HepG2 (cell line): Measurements from ENCODE around the gene KIF20A. TPM values are rescaled to one million over a fixed set of nuclear protein-coding genes. Genes with fewer than 3 reads are reported as not detected.

Experiments
- ATAC-seq: fragments of 200-7000 bp; cut with Tn5 transposase; 3 replicates; pipeline ENCODE4 v1.9.1; 2020; ENCODE audit warnings: mild to moderate bottlenecking, moderate library complexity
- BruUV-seq: library from RNA; stranded (reverse); fragments of 400-500 nt; replicated peaks from 2 replicates; lab custom pipeline; 2021; lab: Mats Ljungman, UMichigan
- CTCF ChIA-PET: fragments of 300-600 bp; formaldehyde crosslinking; extraction: SDS; loops from one replicate; lab custom pipeline; 2021; ENCODE audit warnings: low total read pairs, inconsistent platforms, low intra/inter-chr PET ratio; lab: Yijun Ruan, JAX
- POLR2A ChIA-PET: fragments of 350-600 bp; sonication (Branson Sonifier 250); formaldehyde crosslinking; loops from one replicate; lab custom pipeline; 2020; ENCODE audit warnings: antibody characterized with exemption, inconsistent platforms; lab: Yijun Ruan, JAX
- DNase-seq: peaks from one replicate; pipeline ENCODE4 v3.0.0-alpha.2; 2015; ENCODE audit warnings: low spot score
- FAIRE-seq: peaks from 3 replicates; lab custom pipeline; 2011; peaks lifted over from hg19 to GRCh38; lab: Jason Lieb, UNC
- H2AFZ ChIP-seq: one replicate; pipeline ENCODE4 v1.6.1; 2011; ENCODE audit warnings: low read length, inconsistent platforms
- H3K27ac ChIP-seq: fragments of 300-600 bp; 3 replicates; pipeline ENCODE4 v1.8.0; 2011; ENCODE audit warnings: mixed run types, mild to moderate bottlenecking, mixed read lengths, low read length, inconsistent platforms; ENCODE audit not compliant: insufficient read depth; ENCODE audit errors: extremely low read length
- H3K27me3 ChIP-seq, 2 experiments: fragments of 200-600 bp in 1 of 2; 2 replicates in 1 of 2; 3 replicates in 1 of 2; pipeline versions ENCODE4 v1.6.0 to v1.8.0; 2011; ENCODE audit warnings: low read length in 2 of 2, mild to moderate bottlenecking in 2 of 2, moderate library complexity in 2 of 2, inconsistent platforms in 1 of 2; ENCODE audit not compliant: insufficient read depth in 2 of 2, control insufficient read depth in 1 of 2
- H3K36me3 ChIP-seq, 2 experiments: fragments of 200-600 bp in 1 of 2; replicated peaks in 1 of 2; 2 replicates in 1 of 2; 3 replicates in 1 of 2; pipeline versions ENCODE4 v1.5.1 to v1.8.0; 2011; ENCODE audit warnings: low read length in 2 of 2, inconsistent platforms in 1 of 2; ENCODE audit not compliant: insufficient read depth in 2 of 2, control insufficient read depth in 1 of 2
- H3K4me1 ChIP-seq: 2 replicates; pipeline ENCODE4 v1.5.1; 2012; ENCODE audit warnings: low read length, inconsistent platforms; ENCODE audit not compliant: insufficient read depth
- H3K4me2 ChIP-seq: 2 replicates; pipeline ENCODE4 v1.6.0; 2011; ENCODE audit warnings: low read depth, low read length, inconsistent platforms
- H3K4me3 ChIP-seq, 3 experiments: fragments of 200-600 bp in 1 of 3; sonication (generic), shearing (Covaris generic) in 1 of 3; replicated peaks in 1 of 3; 2 replicates each; pipeline ENCODE4 v1.5.1; 2011 to 2016; ENCODE audit warnings: low read length in 3 of 3, inconsistent platforms in 2 of 3, low read depth in 2 of 3, mild to moderate bottlenecking in 2 of 3, control low read depth in 1 of 3, mixed read lengths in 1 of 3; ENCODE audit not compliant: insufficient read depth in 1 of 3
- H3K79me2 ChIP-seq: one replicate; pipeline ENCODE4 v1.6.1; 2011; ENCODE audit warnings: low read length, inconsistent platforms; ENCODE audit not compliant: insufficient read depth
- H3K9ac ChIP-seq: 2 replicates; pipeline ENCODE4 v1.6.0; 2011; ENCODE audit warnings: mild to moderate bottlenecking, low read depth, low read length, inconsistent platforms; ENCODE audit not compliant: insufficient read depth
- H3K9me3 ChIP-seq: 2 replicates; pipeline ENCODE4 v1.5.1; 2012; ENCODE audit warnings: mild to moderate bottlenecking, low read length
- H4K20me1 ChIP-seq: 2 replicates; pipeline ENCODE4 v1.6.0; 2011; ENCODE audit warnings: inconsistent platforms, mild to moderate bottlenecking, low read length, moderate library complexity; ENCODE audit not compliant: insufficient read depth
- ARHGAP35 ChIP-seq: sonication (generic); formaldehyde crosslinking; IDR thresholded peaks from 2 replicates; pipeline ENCODE4 v1.9.0; 2022; ENCODE audit warnings: mild to moderate bottlenecking, inconsistent platforms, moderate library complexity, missing genetic modification reagents, borderline replicate concordance
- ARID3A ChIP-seq: IDR thresholded peaks from 2 replicates; pipeline ENCODE4 v1.6.1; 2012; ENCODE audit warnings: low read depth, low read length, improper control_type of control experiment
- CEBPG ChIP-seq: IDR thresholded peaks from 2 replicates; pipeline ENCODE4 v1.6.1; 2016
- CENPX ChIP-seq: sonication (generic); formaldehyde crosslinking; IDR thresholded peaks from 2 replicates; pipeline ENCODE4 v1.9.0; 2021; ENCODE audit warnings: mild to moderate bottlenecking, missing genetic modification reagents, moderate library complexity
- DMAP1 ChIP-seq: IDR thresholded peaks from 2 replicates; pipeline ENCODE4 v1.6.1; 2016
- FOSL2 ChIP-seq: sonication (generic); formaldehyde crosslinking; IDR thresholded peaks from 2 replicates; pipeline ENCODE4 v1.4.0; 2020; ENCODE audit warnings: missing genetic modification reagents
- KAT2B ChIP-seq: fragments of 150-350 bp; IDR thresholded peaks from 2 replicates; pipeline ENCODE4 v1.6.1; 2014; ENCODE audit warnings: low read depth, low read length, borderline replicate concordance
- MAFG ChIP-seq: sonication (generic); formaldehyde crosslinking; IDR thresholded peaks from 2 replicates; pipeline ENCODE4 v1.5.1; 2020; ENCODE audit warnings: mild to moderate bottlenecking, missing genetic modification reagents
- TEAD2 ChIP-seq: sonication (generic); formaldehyde crosslinking; IDR thresholded peaks from 2 replicates; pipeline ENCODE4 v1.9.0; 2021; ENCODE audit warnings: missing genetic modification reagents
- YY1 ChIP-seq: IDR thresholded peaks from 2 replicates; pipeline ENCODE4 v1.6.1; 2011; ENCODE audit warnings: low read length, low read depth, moderate library complexity, mild to moderate bottlenecking; ENCODE audit not compliant: insufficient read depth, insufficient replicate concordance
- ZBTB42 ChIP-seq: sonication (generic); formaldehyde crosslinking; IDR thresholded peaks from 2 replicates; pipeline ENCODE4 v1.5.0; 2020; ENCODE audit warnings: mild to moderate bottlenecking, missing genetic modification reagents
- ZNF17 ChIP-seq: sonication (generic); formaldehyde crosslinking; IDR thresholded peaks from 2 replicates; pipeline ENCODE4 v1.5.0; 2020; ENCODE audit warnings: mild to moderate bottlenecking, missing genetic modification reagents
- ZNF484 ChIP-seq: sonication (generic); formaldehyde crosslinking; IDR thresholded peaks from 2 replicates; pipeline ENCODE4 v1.5.1; 2020; ENCODE audit warnings: mild to moderate bottlenecking, low read depth, missing genetic modification reagents, borderline replicate concordance
- ZNF629 ChIP-seq: sonication (generic); formaldehyde crosslinking; conservative IDR thresholded peaks from 2 replicates; pipeline ENCODE4 v1.5.0; 2020; ENCODE audit warnings: missing genetic modification reagents
- WGBS: methylation state at CpG from one replicate; pipeline ENCODE4 v1.1.6; 2017; ENCODE audit warnings: low lambda C conversion rate; 5-methylcytosine and 5-hydroxymethylcytosine counted together
- in situ Hi-C: cut with HindIII; loops from 2 replicates; pipeline ENCODE4 v1.10.0; 2017; ENCODE audit warnings: low pct_unique_long_range_greater_than_20kb; ENCODE audit not compliant: extremely low pct_ligation_motif_present
- intact Hi-C: fragments of 100-400 bp; cut with micrococcal nuclease; formaldehyde crosslinking; loops from one replicate; pipeline ENCODE4 v1.10.0; 2022; ENCODE audit not compliant: unreplicated experiment
- polyA plus RNA-seq, 8 experiments: library from polyadenylated mRNA; depleted of rRNA in 3 of 8; stranded (reverse) in 7 of 8; unstranded in 1 of 8; fragments of >200 nt; fragmentation: Illumina TruSeq in 4 of 8; extraction: Trizol in 4 of 8; gene quantifications; 2 replicates each; pipeline versions ENCODE4 v1.2.1 to v1.2.3, GENCODE V29; 2011 to 2016; ENCODE audit warnings: low read depth in 4 of 8, missing spikeins in 1 of 8, mixed read lengths in 1 of 8; ENCODE audit not compliant: insufficient read depth in 1 of 8
- total RNA-seq, 5 experiments: library from RNA; depleted of rRNA; stranded (reverse); fragments of >200 nt; fragmentation: Illumina TruSeq; extraction: Trizol; gene quantifications; 2 replicates each; pipeline ENCODE4 v1.2.3, GENCODE V29; 2016; ENCODE audit warnings: low read depth in 1 of 5

KIF20A gene
- total and polyA plus RNA-seq, 2 of the 13 experiments (the other 11 are each of a cell fraction or from before 2014, with no cell fraction given), result 17.1 to 66.8 TPM

GRCh38 chr5:138180183-138180782, 1.4 kb downstream of the KIF20A start (continued):
- TF ChIP-seq ARID3A, result peak; percentile 83
- TF ChIP-seq CEBPG (CRISPR knock-in tag), result peak; percentile 63

DNA sequence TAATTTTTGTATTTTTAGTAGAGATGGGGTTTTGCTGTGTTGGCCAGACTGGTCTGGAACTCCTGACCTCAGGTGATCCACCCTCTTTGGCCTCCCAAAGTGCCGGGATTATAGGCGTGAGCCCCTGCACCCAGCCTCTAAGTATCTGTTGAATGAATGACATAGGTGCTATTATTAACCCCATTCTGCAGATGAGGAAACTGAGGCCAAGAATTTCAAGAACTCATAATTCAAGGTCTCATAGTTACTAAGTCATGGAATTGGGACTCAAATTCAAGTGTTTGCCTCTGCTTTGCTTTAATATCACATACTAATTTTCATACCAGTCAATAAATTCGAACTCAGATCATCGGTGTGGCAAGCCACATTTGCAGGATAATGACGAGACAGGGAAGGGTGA, 1.9 kb downstream of the KIF20A start:
- ChIA-PET POLR2A (no interaction called here), CTCF (interaction anchor here (1.0 to 2.1 kb wide), 2 partner anchors 102 to 104 kb away, joined by 3 to 18 read pairs; no protein-coding TSS in a partner anchor)
- ATAC-seq (no peak), FAIRE-seq (no peak), DNase-seq (no peak)
- Histone ChIP-seq H3K4me3 (no peak overlapping the region), H3K79me2 (peaks cover 37% of the 10 kb centered on the region), H3K27me3 (no peaks in the 10 kb centered on the region; a peak in 1 of 5 replicates), H3K36me3 (peaks cover 19 to 53% of the 10 kb centered on the region in 2 experiments), H4K20me1 (no peaks in the 10 kb centered on the region), H3K4me1 (peaks cover 35% of the 10 kb centered on the region), H3K9me3 (no peaks in the 10 kb centered on the region), H3K9ac (no peak overlapping the region), H3K27ac (no peak overlapping the region), H2AFZ (no peak overlapping the region), H3K4me2 (no peak overlapping the region)
- no TSS peak for BruUV-seq
- in situ Hi-C loops (loop anchor here (25.0 kb wide), 1 partner anchor 231 kb away; no protein-coding TSS in a partner anchor), intact Hi-C loops (no loop called here)
- TF ChIP-seq DMAP1 (CRISPR knock-in tag) (no peak), ZNF629 (peak; percentile 85)
- 98% methylated on average over 5 of the region's 5 CpGs for WGBS

DNA sequence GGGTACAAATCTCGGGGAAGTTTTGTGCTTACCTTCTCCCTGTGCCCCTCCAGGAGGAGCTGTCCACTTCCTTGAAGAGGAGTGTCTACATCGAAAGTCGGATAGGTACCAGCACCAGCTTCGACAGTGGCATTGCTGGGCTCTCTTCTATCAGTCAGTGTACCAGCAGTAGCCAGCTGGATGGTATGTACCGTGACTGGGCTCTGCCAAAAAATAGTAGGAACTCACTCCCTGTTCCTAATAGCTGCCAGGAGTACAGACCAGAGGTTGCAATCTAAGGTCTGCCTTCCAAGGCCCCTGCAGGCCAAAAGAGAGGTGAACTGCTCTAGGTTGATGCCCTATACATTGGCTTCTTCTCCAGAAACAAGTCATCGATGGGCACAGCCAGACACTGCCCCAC, 3.9 kb downstream of the KIF20A start:
- WGBS, result 94% methylated on average over 6 of the region's 6 CpGs
- intact Hi-C loops, result no loop called here
- no peaks in the 10 kb centered on the region for H3K9me3 ChIP-seq
- POLR2A ChIA-PET, result interaction anchor here (1.2 kb wide), 1 partner anchor 31 kb away, joined by 3 read pairs; the partner anchor contains the start of gene CDC23
- no peak overlapping the region for H3K9ac ChIP-seq
- H2AFZ ChIP-seq, result no peak overlapping the region
- H3K36me3 ChIP-seq, result peaks cover 21 to 66% of the 10 kb centered on the region in 2 experiments
- H3K4me2 ChIP-seq, result no peak overlapping the region
- DNase-seq (no peak), FAIRE-seq (no peak), ATAC-seq (no peak)
- H3K79me2 ChIP-seq, result peaks cover 20% of the 10 kb centered on the region
- H3K27ac ChIP-seq, result no peak overlapping the region
- in situ Hi-C loops, result loop anchor here (25.0 kb wide), 1 partner anchor 229 kb away; no protein-coding TSS in a partner anchor
- H3K4me1 ChIP-seq, result peaks cover 18% of the 10 kb centered on the region
- no TSS peak for BruUV-seq
- no peak overlapping the region for H3K4me3 ChIP-seq
- CTCF ChIA-PET, result no interaction called here
- no peaks in the 10 kb centered on the region; a peak in 1 of 5 replicates for H3K27me3 ChIP-seq
- no peaks in the 10 kb centered on the region for H4K20me1 ChIP-seq
- no peak for TF ChIP-seq MAFG (CRISPR knock-in tag)
- no peak for TF ChIP-seq CENPX
- TF ChIP-seq TEAD2 (CRISPR knock-in tag), result no peak
- no peak for TF ChIP-seq KAT2B
- TF ChIP-seq ARID3A, result no peak
- TF ChIP-seq ARHGAP35 (CRISPR knock-in tag), result no peak
- TF ChIP-seq YY1, result no peak
- no peak for TF ChIP-seq ZNF484 (CRISPR knock-in tag)
- TF ChIP-seq ZNF17 (CRISPR knock-in tag), result no peak
- TF ChIP-seq ZBTB42, result no peak
- no peak for TF ChIP-seq FOSL2 (CRISPR knock-in tag)
